ENCODE results near the gene DUS1L.

DUS1L gene

GRCh38 chr17:82100502-82101298, 35.1 kb upstream of the DUS1L start:
- H3K4me3 ChIP-seq (ENCODE audit: insufficient read depth, low read depth, low read length), result no peak overlapping the region
- H3K27me3 ChIP-seq (ENCODE audit: control insufficient read depth, insufficient read depth, low read length, poor library complexity, severe bottlenecking), result no peaks in the 10 kb centered on the region
- H3K4me1 ChIP-seq (ENCODE audit: control insufficient read depth, insufficient read depth, low read length), result peaks cover 62% of the 10 kb centered on the region
- no peak overlapping the region for H3K27ac ChIP-seq (ENCODE audit: insufficient read depth, low read depth, low read length, poor library complexity, severe bottlenecking)
- H3K36me3 ChIP-seq (ENCODE audit: control insufficient read depth, insufficient read depth, low read length), result peaks cover 4% of the 10 kb centered on the region
- 93% methylated on average over 35 of the region's 35 CpGs for WGBS, 2 experiments
- no peaks in the 10 kb centered on the region for H3K9me3 ChIP-seq (ENCODE audit: control insufficient read depth, low read length)

GRCh38 chr17:82098939-82099763, 33.5 kb upstream of the DUS1L start:
- H3K27ac ChIP-seq (ENCODE audit: insufficient read depth, low read depth, low read length, poor library complexity, severe bottlenecking), result peak overlapping the region; percentile 98
- H3K27me3 ChIP-seq (ENCODE audit: control insufficient read depth, insufficient read depth, low read length, poor library complexity, severe bottlenecking), result no peaks in the 10 kb centered on the region
- WGBS, 2 experiments, result 11 to 13% methylated on average over 80 of the region's 80 CpGs
- H3K4me3 ChIP-seq (ENCODE audit: insufficient read depth, low read depth, low read length), result peak overlapping the region; percentile 91
- H3K4me1 ChIP-seq (ENCODE audit: control insufficient read depth, insufficient read depth, low read length), result peaks cover 56% of the 10 kb centered on the region
- no peaks in the 10 kb centered on the region for H3K9me3 ChIP-seq (ENCODE audit: control insufficient read depth, low read length)
- H3K36me3 ChIP-seq (ENCODE audit: control insufficient read depth, insufficient read depth, low read length), result peaks cover 10% of the 10 kb centered on the region

- peak within 1 kb of the TSS; percentile 98 for H3K27ac ChIP-seq (ENCODE audit: insufficient read depth, low read depth, low read length, poor library complexity, severe bottlenecking)
- no peaks in the 10 kb centered on the region for H3K9me3 ChIP-seq (ENCODE audit: control insufficient read depth, low read length)
- H3K36me3 ChIP-seq (ENCODE audit: control insufficient read depth, insufficient read depth, low read length), result peaks cover 15% of the 10 kb centered on the region
- H3K4me1 ChIP-seq (ENCODE audit: control insufficient read depth, insufficient read depth, low read length), result peaks cover 48% of the 10 kb centered on the region
- WGBS, 2 experiments, result 0% methylated on average over 124 of the region's 124 CpGs
- H3K4me3 ChIP-seq (ENCODE audit: insufficient read depth, low read depth, low read length), result peak within 1 kb of the TSS; percentile 91
- no peaks in the 10 kb centered on the region for H3K27me3 ChIP-seq (ENCODE audit: control insufficient read depth, insufficient read depth, low read length, poor library complexity, severe bottlenecking)
Observed at GRCh38 chr17:82098169-82098938, 32.8 kb upstream of the DUS1L start, which contains the start of gene FASN. FASN (minus strand) TSS chr17:82098236; CDS start chr17:82096445, 1,791 bp downstream.

GRCh38 chr17:82097919-82098168, 32.2 kb upstream of the DUS1L start:
- H3K9me3 ChIP-seq (ENCODE audit: control insufficient read depth, low read length), result no peaks in the 10 kb centered on the region
- WGBS, 2 experiments, result 0% methylated on average over 36 of the region's 36 CpGs

GRCh38 chr17:82097184-82097918, 31.7 kb upstream of the DUS1L start:
- Histone ChIP-seq H3K4me3 (ENCODE audit: insufficient read depth, low read depth, low read length) (peak overlapping the region; percentile 91), H3K9me3 (ENCODE audit: control insufficient read depth, low read length) (no peaks in the 10 kb centered on the region), H3K4me1 (ENCODE audit: control insufficient read depth, insufficient read depth, low read length) (peaks cover 39% of the 10 kb centered on the region), H3K27me3 (ENCODE audit: control insufficient read depth, insufficient read depth, low read length, poor library complexity, severe bottlenecking) (no peaks in the 10 kb centered on the region), H3K36me3 (ENCODE audit: control insufficient read depth, insufficient read depth, low read length) (peaks cover 19% of the 10 kb centered on the region), H3K27ac (ENCODE audit: insufficient read depth, low read depth, low read length, poor library complexity, severe bottlenecking) (peak overlapping the region; percentile 84)
- WGBS, 2 experiments, result 1% methylated on average over 77 of the region's 77 CpGs

More at GRCh38 chr17:82097919-82098168, 32.2 kb upstream of the DUS1L start:
- Histone ChIP-seq H3K4me3 (ENCODE audit: insufficient read depth, low read depth, low read length) (peak overlapping the region; percentile 91), H3K4me1 (ENCODE audit: control insufficient read depth, insufficient read depth, low read length) (peaks cover 42% of the 10 kb centered on the region), H3K27me3 (ENCODE audit: control insufficient read depth, insufficient read depth, low read length, poor library complexity, severe bottlenecking) (no peaks in the 10 kb centered on the region), H3K36me3 (ENCODE audit: control insufficient read depth, insufficient read depth, low read length) (peaks cover 16% of the 10 kb centered on the region), H3K27ac (ENCODE audit: insufficient read depth, low read depth, low read length, poor library complexity, severe bottlenecking) (peak overlapping the region; percentile 84)

GRCh38 chr17:82096709-82097183, 31.1 kb upstream of the DUS1L start:
- no peak overlapping the region for H3K27ac ChIP-seq (ENCODE audit: insufficient read depth, low read depth, low read length, poor library complexity, severe bottlenecking)
- H3K36me3 ChIP-seq (ENCODE audit: control insufficient read depth, insufficient read depth, low read length), result peaks cover 24% of the 10 kb centered on the region
- peaks cover 33% of the 10 kb centered on the region for H3K4me1 ChIP-seq (ENCODE audit: control insufficient read depth, insufficient read depth, low read length)
- peak overlapping the region; percentile 91 for H3K4me3 ChIP-seq (ENCODE audit: insufficient read depth, low read depth, low read length)
- H3K27me3 ChIP-seq (ENCODE audit: control insufficient read depth, insufficient read depth, low read length, poor library complexity, severe bottlenecking), result no peaks in the 10 kb centered on the region
- WGBS, 2 experiments, result 59 to 64% methylated on average over 8 of the region's 8 CpGs
- no peaks in the 10 kb centered on the region for H3K9me3 ChIP-seq (ENCODE audit: control insufficient read depth, low read length)

- no peak overlapping the region for H3K27ac ChIP-seq (ENCODE audit: insufficient read depth, low read depth, low read length, poor library complexity, severe bottlenecking)
- H3K36me3 ChIP-seq (ENCODE audit: control insufficient read depth, insufficient read depth, low read length), result peaks cover 31% of the 10 kb centered on the region
- H3K4me1 ChIP-seq (ENCODE audit: control insufficient read depth, insufficient read depth, low read length), result peaks cover 26% of the 10 kb centered on the region
- H3K9me3 ChIP-seq (ENCODE audit: control insufficient read depth, low read length), result no peaks in the 10 kb centered on the region
- H3K4me3 ChIP-seq (ENCODE audit: insufficient read depth, low read depth, low read length), result peak overlapping the region; percentile 91
- WGBS, 2 experiments, result 92 to 93% methylated on average over 35 of the region's 35 CpGs
- H3K27me3 ChIP-seq (ENCODE audit: control insufficient read depth, insufficient read depth, low read length, poor library complexity, severe bottlenecking), result no peaks in the 10 kb centered on the region
Observed at GRCh38 chr17:82095777-82096708, 30.4 kb upstream of the DUS1L start.

GRCh38 chr17:82094931-82095776, 29.6 kb upstream of the DUS1L start:
- Histone ChIP-seq H3K4me1 (ENCODE audit: control insufficient read depth, insufficient read depth, low read length) (peaks cover 18% of the 10 kb centered on the region), H3K36me3 (ENCODE audit: control insufficient read depth, insufficient read depth, low read length) (peaks cover 38% of the 10 kb centered on the region), H3K27me3 (ENCODE audit: control insufficient read depth, insufficient read depth, low read length, poor library complexity, severe bottlenecking) (no peaks in the 10 kb centered on the region), H3K4me3 (ENCODE audit: insufficient read depth, low read depth, low read length) (no peak overlapping the region), H3K9me3 (ENCODE audit: control insufficient read depth, low read length) (no peaks in the 10 kb centered on the region), H3K27ac (ENCODE audit: insufficient read depth, low read depth, low read length, poor library complexity, severe bottlenecking) (no peak overlapping the region)
- WGBS, 2 experiments, result 95 to 96% methylated on average over 37 of the region's 37 CpGs

All from ectodermal cell (in vitro differentiated cells).